ENCODE results near the gene CDH4.

- TF ChIP-seq POLR2AphosphoS5 (IDR thresholded peaks at IDR 0.05; ENCODE audit: insufficient read depth, low read depth, low read length) = no peak
- no peak for TF ChIP-seq CTCF (IDR thresholded peaks at IDR 0.05; ENCODE audit: extremely low read depth in 1 of 2, insufficient read depth in 1 of 2, low read depth in 1 of 2, low read length in 2 of 2)
- no peak for TF ChIP-seq POLR2A (IDR thresholded peaks at IDR 0.05; ENCODE audit: low read depth, low read length)
- no peak for TF ChIP-seq MAX (IDR thresholded peaks at IDR 0.05; ENCODE audit: insufficient read depth, insufficient read length)
- no peak for TF ChIP-seq EZH2 (IDR thresholded peaks at IDR 0.05; ENCODE audit: borderline replicate concordance, low read depth, low read length, severe bottlenecking)
- TF ChIP-seq GATA2 (IDR thresholded peaks at IDR 0.05; ENCODE audit: insufficient read depth, insufficient read length, low read depth, low read length) = no peak
- TF ChIP-seq JUN (IDR thresholded peaks at IDR 0.05; ENCODE audit: borderline replicate concordance, insufficient read depth, insufficient read length, low read depth) = no peak
Measured at GRCh38 chr20:61370841-61371303, 118.8 kb downstream of the CDH4 start.

All from endothelial cell of umbilical vein (primary cell).